ENCODE results near the gene DHCR24. TPM values are rescaled to one million over a fixed set of nuclear protein-coding genes. Genes with fewer than 3 reads are reported as not detected.

Gene DHCR24
- total and polyA plus RNA-seq, 2 of the 13 experiments (the other 11 are each of a cell fraction or from before 2014, with no cell fraction given): 374 to 448 TPM

GRCh38 chr1:54883349-54884102 is 3.5 kb downstream of the DHCR24 start (continued):
- TF ChIP-seq CEBPZ (IDR thresholded peaks at IDR 0.05; ENCODE audit: low read length) (no peak), FOXJ3 (CRISPR knock-in tag; IDR thresholded peaks at IDR 0.05; ENCODE audit: borderline replicate concordance) (no peak), MTERF4 (CRISPR knock-in tag; IDR thresholded peaks at IDR 0.05) (no peak), FIP1L1 (IDR thresholded peaks at IDR 0.05; ENCODE audit: borderline replicate concordance, insufficient read depth, low read depth, low read length) (no peak), ZNF777 (CRISPR knock-in tag; IDR thresholded peaks at IDR 0.05) (no peak), ASH2L (IDR thresholded peaks at IDR 0.05; ENCODE audit: insufficient read length, low read depth, low read length) (peak; percentile 41), PCBP1 (IDR thresholded peaks at IDR 0.05; ENCODE audit: borderline replicate concordance, low read depth, low read length) (no peak), ZNF3 (CRISPR knock-in tag; IDR thresholded peaks at IDR 0.05) (no peak), ZFP36L1 (CRISPR knock-in tag; IDR thresholded peaks at IDR 0.05) (no peak), ELK4 (CRISPR knock-in tag; IDR thresholded peaks at IDR 0.05; ENCODE audit: borderline replicate concordance) (no peak), ZNF44 (CRISPR knock-in tag; IDR thresholded peaks at IDR 0.05) (no peak), BCL6 (CRISPR knock-in tag; IDR thresholded peaks at IDR 0.05) (peak; percentile 45), PRPF4 (IDR thresholded peaks at IDR 0.05; ENCODE audit: low read depth, low read length, poor library complexity, severe bottlenecking) (no peak), HOXA3 (CRISPR knock-in tag; IDR thresholded peaks at IDR 0.05) (no peak), HIC2 (CRISPR knock-in tag; IDR thresholded peaks at IDR 0.05; ENCODE audit: low read depth) (no peak), ZNF549 (CRISPR knock-in tag; IDR thresholded peaks at IDR 0.05) (no peak), ZNF879 (CRISPR knock-in tag; IDR thresholded peaks at IDR 0.05) (no peak), ZBTB20 (CRISPR knock-in tag; IDR thresholded peaks at IDR 0.05; ENCODE audit: borderline replicate concordance, low read depth) (no peak)

All from HepG2 (cell line).